GM19043 (cell line): Measurements from ENCODE around the gene GRPEL1.
A peak's percentile ranks its signal among the peaks of the same experiment; 100 is the strongest.

Source experiments
- ATAC-seq: cut with Tn5 transposase; IDR thresholded peaks from one replicate; pipeline ENCODE4 v1.9.1; 2021; ENCODE audit warnings: low read depth; ENCODE audit not compliant: unreplicated experiment

GRPEL1 gene

GRCh38 chr4:7046971-7047370 lies 20.9 kb downstream of the GRPEL1 start:
- ATAC-seq, result no peak

- peak; percentile 29 for ATAC-seq
These were observed 21.6 kb downstream of the GRPEL1 start for GRCh38 chr4:7045961-7046921.

- ATAC-seq, result no peak
These were observed 22.3 kb downstream of the GRPEL1 start for GRCh38 chr4:7045553-7045952.

- no peak for ATAC-seq
These were observed 23.5 kb downstream of the GRPEL1 start for GRCh38 chr4:7044137-7044930.

GRCh38 chr4:7043284-7044136 lies 24.4 kb downstream of the GRPEL1 start, which contains the start of gene TADA2B:
TADA2B (plus strand) TSS chr4:7043372; CDS start chr4:7043580, 208 bp downstream.
- ATAC-seq, result peak; percentile 13

- ATAC-seq, result peak; percentile 61
These were observed 25.2 kb downstream of the GRPEL1 start for GRCh38 chr4:7042503-7043283.

- ATAC-seq, result no peak
These were observed 25.9 kb downstream of the GRPEL1 start for GRCh38 chr4:7041801-7042502.

- no peak for ATAC-seq
These were observed 26.6 kb downstream of the GRPEL1 start for GRCh38 chr4:7041246-7041645.

- ATAC-seq, result no peak
These were observed 27.1 kb downstream of the GRPEL1 start for GRCh38 chr4:7040765-7041164.

GRCh38 chr4:7037425-7037824 lies 30.4 kb downstream of the GRPEL1 start:
- no peak for ATAC-seq

- ATAC-seq, result no peak
These were observed 33.4 kb downstream of the GRPEL1 start for GRCh38 chr4:7034262-7035081.

- no peak for ATAC-seq
These were observed 35.3 kb downstream of the GRPEL1 start for GRCh38 chr4:7032596-7032995.

- ATAC-seq, result no peak
These were observed 36.1 kb downstream of the GRPEL1 start for GRCh38 chr4:7031558-7032449.

- ATAC-seq, result no peak
These were observed 37.0 kb downstream of the GRPEL1 start for GRCh38 chr4:7030856-7031255.

GRCh38 chr4:7029921-7030320 lies 37.9 kb downstream of the GRPEL1 start:
- no peak for ATAC-seq

- ATAC-seq, result no peak
These were observed 38.7 kb downstream of the GRPEL1 start for GRCh38 chr4:7029212-7029611.

- no peak for ATAC-seq
These were observed 40.0 kb downstream of the GRPEL1 start for GRCh38 chr4:7027913-7028312.
